ACHN (cell line): Measurements from ENCODE around the gene RAB3IL1.
A peak's percentile ranks its signal among the peaks of the same experiment; 100 is the strongest.
"Not testable (repeated sequence)": the region's sequence is repeated elsewhere in the genome, so short reads cannot be mapped to it uniquely, and the experiment has no call there.

Experiments used
- DNase-seq: peaks from one replicate; pipeline ENCODE4 v3.0.0-alpha.2; 2015
- in situ Hi-C: cut with HindIII; loops from 2 replicates; pipeline ENCODE4 v1.10.0; 2017; ENCODE audit warnings: low sequenced_read_pairs, low pct_ligation_motif_present, low pct_unique_long_range_greater_than_20kb

RAB3IL1 gene

DNA sequence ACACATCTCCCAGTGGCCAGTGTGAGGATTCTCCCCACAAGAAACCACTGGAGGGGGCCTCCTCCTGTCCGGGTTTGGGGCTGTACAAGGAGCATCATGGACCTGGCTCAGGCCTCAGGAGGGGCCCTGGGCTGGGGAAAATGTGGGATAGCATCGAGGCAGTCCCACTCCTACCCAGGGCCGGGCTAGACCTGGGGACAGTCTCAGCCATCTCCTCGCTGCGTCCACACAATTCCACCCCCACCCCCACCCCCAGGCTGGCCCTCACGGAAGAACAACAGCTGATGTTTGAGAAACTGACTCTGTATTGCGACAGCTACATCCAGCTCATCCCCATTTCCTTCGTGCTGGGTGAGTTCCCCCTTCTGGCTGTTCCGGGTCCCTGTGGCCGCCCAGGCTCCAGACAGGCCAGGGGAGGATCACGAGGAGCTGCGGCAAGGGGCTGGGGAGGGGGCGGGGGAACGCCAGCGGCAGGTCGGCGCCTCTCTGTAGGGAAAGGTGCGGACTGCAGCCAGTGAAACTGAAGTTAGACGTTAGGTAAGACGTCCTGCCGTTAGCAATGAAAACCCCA, 37.6 kb upstream of the RAB3IL1 start:
- in situ Hi-C loops, result no loop called here
- DNase-seq, result no peak

DNA sequence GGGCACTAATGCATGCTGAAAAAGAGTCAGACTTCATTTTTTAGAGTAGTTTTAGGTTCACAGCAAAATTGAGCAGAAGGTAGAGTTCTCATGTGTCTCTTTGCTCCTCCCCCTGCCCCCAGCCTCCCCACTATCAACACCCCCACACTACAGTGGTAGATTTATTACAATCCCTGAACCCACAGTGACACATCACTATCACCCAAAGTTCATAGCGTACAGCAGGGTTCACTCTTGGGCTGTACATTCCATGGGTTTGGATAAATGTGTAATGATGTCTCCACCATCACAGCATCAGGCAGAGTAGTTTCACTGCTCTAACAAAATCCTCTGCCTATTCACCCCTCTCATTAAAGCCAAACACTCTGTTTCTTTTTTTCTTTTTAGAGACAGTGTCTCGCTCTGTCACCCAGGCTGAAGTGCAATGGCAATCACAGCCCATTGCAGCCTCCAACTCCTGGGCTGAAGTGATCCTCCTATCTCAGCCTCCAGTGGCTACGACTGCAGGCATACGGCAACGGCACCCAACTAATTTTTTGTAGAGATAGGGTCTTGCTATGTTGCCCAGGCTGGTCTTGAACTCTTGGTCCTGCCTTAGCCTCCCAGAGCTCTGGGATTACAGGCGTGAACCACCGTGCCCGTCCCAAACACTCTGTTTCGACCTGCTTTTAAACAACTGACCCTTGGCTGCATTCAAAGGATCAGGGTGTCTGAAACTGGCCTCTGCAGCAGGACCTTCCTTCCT, 36.9 kb upstream of the RAB3IL1 start:
- in situ Hi-C loops, result no loop called here
- DNase-seq, result no peak

DNA sequence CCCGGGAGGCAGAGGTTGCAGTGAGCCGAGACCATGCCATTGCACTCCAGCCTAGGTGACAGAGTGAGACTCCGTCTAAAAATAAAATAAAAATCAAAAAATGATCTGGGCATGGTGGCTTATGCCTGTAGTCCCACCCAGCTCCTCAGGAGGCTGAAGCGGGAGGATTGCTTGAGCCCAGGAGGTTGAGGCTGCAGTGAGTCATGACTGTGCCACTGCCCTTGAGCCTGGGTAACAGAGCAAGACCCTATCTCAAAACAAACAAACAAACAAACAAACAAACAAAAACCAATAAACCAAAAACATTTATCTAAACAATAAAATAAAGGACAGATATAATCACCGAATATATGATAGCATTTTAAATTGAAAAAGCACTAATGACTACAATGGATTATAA, 36.3 kb upstream of the RAB3IL1 start:
- in situ Hi-C loops, result not testable (repeated sequence)

DNA sequence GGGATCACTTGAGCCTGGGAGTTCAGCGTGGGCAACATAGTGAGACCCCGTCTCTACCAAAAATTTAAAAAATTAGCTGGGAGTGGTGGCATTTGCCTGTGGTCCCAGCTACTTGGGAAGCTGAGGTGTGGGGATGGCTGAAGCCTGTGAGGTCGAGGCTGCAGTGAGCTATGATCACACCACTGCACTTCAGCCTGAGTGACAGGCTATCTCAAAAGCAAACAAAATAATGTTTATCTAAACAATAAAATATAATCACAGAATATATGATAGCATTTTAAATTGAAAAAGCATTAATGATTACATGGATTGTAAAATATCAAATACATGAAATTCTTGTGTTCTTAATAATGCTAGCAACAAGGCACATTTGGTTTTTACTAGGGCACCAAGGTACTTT, 35.5 kb upstream of the RAB3IL1 start:
- in situ Hi-C loops, result no loop called here
- no peak for DNase-seq

More for the DNA sequence above, 36.3 kb upstream of the RAB3IL1 start:
- DNase-seq, result not testable (repeated sequence)

DNA sequence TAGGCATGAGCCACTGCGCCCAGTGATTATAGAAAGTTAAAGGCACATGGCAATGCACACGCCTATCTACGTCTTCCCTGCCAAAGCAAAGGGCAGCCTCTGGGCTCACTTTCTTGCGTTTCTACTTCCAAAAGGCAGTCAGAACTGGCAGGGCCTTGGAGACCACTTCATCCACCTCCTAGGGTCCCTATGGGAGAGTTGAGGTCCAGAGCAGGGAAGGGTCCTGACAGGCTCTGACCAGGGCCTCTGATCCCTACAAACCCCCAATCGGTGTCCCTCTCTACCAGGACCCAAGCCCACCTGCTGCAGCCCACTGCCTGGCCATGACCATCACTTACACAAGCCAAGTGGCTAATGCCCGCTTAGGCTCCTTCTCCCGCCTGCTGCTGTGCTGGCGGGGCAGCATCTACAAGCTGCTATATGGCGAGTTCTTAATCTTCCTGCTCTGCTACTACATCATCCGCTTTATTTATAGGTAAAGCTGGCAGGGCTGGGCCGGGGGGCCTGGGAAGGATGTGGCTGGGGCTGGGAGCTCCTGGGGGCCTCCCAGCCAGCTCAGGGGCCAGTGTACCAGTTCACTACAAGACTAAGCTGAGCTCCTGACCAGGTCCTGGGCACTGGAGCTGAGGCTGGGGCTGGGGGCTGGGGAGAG, 34.2 kb upstream of the RAB3IL1 start:
- in situ Hi-C loops, result no loop called here
- no peak for DNase-seq

DNA sequence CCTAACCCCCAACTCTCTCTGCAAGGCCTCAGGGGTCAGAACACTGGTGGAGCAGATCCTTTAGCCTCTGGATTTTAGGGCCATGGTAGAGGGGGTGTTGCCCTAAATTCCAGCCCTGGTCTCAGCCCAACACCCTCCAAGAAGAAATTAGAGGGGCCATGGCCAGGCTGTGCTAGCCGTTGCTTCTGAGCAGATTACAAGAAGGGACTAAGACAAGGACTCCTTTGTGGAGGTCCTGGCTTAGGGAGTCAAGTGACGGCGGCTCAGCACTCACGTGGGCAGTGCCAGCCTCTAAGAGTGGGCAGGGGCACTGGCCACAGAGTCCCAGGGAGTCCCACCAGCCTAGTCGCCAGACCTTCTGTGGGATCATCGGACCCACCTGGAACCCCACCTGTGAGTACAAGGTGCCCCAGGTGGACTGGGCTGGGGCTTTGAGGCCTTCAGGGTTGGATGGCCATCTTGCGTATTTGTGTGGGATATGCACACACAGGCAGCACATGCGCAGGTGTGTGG, 32.7 kb upstream of the RAB3IL1 start, which contains the start of gene BEST1:
BEST1 (plus strand) TSS at position 317 of the 513 bp plus-strand sequence. CDS start 1,456 bp downstream, outside the sequence.
- in situ Hi-C loops, result no loop called here
- no peak for DNase-seq

DNA sequence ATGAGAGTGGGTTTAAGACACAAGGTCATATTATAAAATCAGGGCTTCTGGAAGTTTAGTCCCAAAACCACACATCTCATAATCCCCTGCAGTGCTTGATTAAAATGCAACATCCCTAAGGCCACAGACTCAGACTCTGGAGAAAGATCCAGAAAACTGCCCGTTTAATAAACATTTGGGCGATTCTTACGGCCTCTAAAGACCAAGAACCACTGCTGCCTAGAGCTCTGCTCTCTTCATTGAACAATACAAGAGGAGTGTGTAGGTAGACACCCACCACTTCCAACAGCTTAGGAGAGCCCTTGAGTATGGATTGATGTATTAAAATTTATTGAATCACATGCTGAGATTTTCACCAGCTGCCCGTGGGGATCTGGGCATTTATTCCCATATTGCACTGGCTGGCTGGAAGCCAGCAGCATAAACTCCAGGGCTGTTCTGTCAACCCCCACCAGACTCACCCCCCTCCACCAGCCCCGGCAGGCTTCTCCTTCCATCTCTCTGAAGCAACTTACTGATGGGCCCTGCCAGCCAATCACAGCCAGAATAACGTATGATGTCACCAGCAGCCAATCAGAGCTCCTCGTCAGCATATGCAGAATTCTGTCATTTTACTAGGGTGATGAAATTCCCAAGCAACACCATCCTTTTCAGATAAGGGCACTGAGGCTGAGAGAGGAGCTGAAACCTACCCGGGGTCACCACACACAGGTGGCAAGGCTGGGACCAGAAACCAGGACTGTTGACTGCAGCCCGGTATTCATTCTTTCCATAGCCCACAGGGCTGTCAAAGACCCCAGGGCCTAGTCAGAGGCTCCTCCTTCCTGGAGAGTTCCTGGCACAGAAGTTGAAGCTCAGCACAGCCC, 32.0 kb upstream of the RAB3IL1 start:
- DNase-seq, result peak; percentile 53
- in situ Hi-C loops, result no loop called here

DNA sequence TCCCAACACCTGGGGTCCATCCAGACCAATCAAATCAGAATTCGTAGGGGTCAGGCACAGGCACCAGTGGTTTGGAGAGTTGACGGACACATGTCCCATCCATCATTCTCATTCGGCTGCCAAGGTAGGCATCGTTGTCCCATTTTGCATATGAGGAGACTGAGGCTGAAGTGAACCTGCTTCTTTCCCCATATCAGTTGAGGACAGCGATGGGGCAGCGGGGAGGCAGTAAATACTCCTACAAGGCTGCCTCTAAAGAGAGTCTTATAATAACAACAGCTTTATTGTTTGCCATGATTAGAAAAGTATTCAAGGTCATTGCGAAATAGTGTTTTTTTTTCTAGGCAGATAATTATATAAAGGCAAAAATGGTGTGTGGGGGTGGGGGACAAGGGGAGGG, 31.1 kb upstream of the RAB3IL1 start:
- in situ Hi-C loops, result no loop called here
- DNase-seq, result no peak

DNA sequence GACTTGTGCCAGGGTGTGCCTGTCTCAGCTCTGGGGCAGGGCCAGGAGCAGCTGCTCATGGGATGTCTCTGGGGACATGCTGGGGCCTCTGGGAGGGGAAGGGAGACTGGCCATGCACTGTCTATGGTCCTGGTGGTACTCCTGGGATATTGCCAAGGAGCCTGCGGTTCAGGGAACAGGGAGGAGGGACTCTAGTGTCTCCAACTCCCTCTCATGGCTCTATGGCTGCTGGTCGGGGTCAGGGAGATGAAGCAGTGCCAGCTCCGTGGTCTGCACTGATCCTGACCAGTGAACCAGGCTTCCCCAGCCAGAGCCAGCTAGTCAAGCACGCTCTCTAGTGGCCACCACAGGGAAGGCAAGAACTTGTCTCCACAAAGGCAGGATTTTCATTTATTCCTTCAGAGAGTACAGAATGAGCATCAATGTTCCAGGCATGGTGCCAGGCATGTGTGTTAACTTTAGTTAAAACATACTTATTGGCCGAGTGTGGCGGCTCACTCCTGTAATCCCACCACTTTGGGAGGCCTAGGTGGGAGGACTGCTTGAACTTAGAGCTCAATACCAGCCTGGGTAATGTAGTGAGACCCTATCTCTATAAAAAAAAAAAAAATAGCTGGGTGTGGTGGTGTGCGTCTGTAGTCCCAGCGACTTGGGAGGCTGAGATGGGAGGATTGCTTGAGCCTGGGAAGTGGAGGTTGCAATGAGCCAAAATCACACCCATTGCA, 30.3 kb upstream of the RAB3IL1 start:
- peak; percentile 71 for DNase-seq
- in situ Hi-C loops, result no loop called here

DNA sequence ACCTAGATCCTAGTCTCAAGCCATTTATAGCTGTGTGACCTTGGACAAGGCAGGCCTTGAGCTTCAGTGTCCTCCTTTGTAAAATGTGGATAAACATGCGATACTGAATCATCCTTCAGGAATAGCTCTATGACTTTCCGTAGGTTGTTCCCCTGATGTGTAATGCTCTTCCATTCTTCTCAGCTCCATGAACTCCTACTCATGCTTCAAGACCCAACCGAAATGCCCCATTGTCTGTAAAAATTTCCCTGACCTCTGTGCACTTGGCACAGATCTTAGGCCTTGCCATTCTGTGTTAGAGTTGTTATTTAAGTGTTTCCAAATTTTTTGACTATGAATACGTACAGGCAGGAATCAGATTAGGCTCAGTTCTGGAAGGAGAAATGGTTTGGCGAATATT, 29.5 kb upstream of the RAB3IL1 start:
- in situ Hi-C loops, result no loop called here
- no peak for DNase-seq

DNA sequence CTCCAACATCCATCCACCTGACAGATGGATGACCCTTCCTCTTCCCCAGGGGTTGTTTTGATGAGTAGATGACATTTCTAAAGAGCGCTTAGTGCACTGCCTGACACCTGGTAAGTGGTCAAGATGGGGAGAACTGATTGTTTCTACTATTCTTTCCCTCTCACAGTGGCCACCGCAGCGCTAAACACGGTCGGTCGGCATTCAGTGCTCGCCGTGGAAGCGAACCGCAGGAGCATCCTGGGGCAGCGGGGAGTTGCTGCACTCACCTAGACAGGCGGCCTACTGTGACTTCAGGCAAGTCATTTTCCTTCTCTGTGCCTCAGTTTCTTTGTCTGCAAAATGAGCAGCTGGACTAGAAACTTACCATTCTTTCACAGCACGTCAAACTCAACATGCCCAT, 27.8 kb upstream of the RAB3IL1 start:
- no peak for DNase-seq
- in situ Hi-C loops, result no loop called here

DNA sequence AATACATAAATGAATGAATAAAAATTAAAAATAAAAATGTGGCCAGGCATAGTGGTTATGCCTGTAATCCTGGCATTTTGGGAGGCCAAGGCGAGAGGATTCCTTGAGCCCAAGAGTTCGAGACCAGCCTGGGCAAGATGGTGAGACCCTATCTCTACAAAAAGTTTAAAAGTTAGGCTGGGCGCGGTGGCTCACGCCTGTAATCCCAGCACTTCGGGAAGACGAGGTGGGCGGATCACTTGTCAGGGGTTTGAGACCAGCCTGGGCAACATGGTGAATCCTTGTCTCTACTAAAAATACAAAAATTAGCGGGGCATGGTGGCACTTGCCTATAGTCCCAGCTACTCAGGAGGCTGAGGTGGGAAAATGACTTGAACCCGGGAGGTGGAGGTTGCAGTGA, 23.1 kb upstream of the RAB3IL1 start:
- in situ Hi-C loops, result no loop called here
- DNase-seq, result no peak

DNA sequence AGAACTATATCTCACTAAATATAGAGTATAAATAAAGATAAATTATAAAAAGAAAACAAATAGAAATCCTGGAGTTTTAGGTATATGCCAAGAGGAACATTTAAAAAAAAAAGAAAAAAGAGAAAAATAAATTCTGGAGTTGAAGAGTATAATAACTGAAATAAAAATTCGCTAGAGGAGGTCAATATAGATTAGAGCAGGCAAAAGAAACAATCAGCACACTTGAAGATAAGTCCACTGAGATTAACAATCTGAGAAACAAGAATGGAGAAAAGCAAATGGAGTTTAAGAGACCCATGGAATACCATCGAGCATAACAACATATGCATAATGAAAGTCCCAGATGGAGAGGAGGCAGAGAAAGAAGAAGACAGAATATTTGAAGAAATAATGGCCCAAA, 18.5 kb upstream of the RAB3IL1 start:
- no peak for DNase-seq
- in situ Hi-C loops, result no loop called here

DNA sequence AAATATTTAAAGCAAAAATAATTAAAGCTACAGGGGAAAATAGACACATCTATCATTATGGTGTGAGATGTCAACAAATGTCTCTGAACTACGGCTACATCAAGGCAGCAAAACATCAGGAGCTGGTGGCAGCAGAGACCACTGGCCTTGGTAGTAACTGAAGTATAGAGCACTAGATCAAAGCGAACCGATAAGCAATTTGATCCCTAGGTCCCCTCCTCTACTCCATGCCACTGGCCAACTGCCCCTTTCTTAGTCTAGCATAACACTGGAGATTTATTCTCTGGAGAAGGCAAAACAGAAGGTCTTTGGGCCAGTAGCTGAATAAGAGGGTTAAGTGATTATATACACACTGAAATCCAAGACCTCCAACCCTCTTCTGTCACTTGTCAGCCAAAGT, 13.6 kb upstream of the RAB3IL1 start:
- no peak for DNase-seq
- in situ Hi-C loops, result no loop called here

DNA sequence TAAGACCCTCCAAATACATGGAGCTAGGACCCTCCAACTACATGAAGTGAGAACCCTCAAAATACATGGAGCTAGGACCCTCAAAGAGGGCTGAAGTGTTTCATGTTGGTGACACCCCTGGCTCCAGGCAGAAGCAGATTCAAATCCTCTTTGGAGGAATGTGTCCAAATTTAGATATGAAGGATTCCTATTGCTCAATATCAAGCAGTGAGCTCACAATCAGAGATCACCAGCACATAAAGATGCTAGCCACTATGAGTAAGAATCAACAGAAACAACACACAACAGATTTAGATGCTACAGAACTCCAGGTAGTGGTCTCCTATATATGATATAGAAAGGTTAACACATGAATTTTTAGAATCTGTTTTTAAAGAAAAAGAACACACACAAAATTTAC, 11.2 kb upstream of the RAB3IL1 start:
- in situ Hi-C loops, result no loop called here
- no peak for DNase-seq

DNA sequence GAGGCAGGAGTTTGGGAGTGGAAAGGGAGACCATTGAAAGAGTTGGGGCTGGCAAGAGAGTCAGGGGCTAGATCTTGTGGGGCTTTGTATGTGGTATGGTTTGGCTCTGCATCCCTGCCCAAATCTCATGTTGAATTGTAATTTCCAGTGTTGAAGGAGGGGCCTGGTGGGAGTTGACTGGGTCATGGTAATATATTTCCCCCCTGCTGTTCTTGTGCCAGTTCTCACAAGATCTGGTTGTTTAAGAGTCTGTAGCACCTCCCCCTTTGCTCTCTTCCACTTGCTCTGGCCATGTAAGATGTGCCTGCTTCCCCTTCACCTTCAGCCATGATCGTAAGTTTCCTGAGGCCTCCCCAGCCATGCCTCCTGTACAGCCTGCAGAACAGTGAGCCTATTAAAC, 10.1 kb upstream of the RAB3IL1 start:
- in situ Hi-C loops, result no loop called here
- DNase-seq, result no peak

DNA sequence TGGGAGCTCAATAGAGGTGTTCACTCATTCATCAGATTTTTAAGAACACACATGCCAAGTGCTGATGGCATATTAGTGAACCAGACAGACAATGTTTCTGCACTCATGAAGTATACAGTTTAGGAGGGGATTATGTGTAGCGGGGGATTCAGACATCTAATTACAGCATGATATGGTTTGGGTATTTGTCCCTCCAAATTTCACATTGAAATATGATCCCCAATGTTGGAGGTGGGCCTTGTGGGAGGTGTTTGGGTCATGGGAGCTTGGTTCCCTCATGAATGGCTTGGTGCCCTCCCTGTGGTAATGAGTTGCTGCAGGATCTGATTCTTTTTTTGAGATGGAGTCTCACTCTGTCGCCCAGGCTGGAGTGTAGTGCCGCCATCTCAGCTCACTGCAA, 8.9 kb upstream of the RAB3IL1 start:
- DNase-seq, result no peak
- in situ Hi-C loops, result no loop called here

DNA sequence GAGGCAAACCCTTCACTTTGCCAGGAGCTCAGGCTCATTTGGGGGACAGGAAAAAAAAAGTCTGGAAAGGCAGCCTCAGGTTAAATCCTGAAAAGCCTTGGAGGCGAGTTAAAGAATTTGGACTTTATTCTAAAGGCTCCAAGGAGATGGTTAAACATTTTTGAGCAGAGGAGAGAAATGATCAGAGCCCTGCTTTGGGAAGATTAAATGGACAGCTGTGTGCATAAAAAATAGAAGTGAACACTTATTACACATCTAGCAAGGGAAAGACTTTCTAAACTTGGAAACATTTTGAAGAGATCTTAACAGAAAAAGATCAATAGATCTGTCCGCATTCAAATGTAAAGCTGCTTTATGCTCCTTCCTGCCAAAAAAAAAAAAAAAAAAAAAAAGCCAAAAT, 8.4 kb upstream of the RAB3IL1 start:
- no peak for DNase-seq
- in situ Hi-C loops, result no loop called here
